GM12891 (cell line): ENCODE results near the gene NTNG1.

Source experiments
- POLR2A ChIP-seq: IDR thresholded peaks from 2 replicates; pipeline ENCODE4 v1.6.1; 2011; ENCODE audit warnings: low read depth, low read length, control low read depth
- POLR2AphosphoS5 ChIP-seq: IDR thresholded peaks from 2 replicates; pipeline ENCODE4 v1.6.1; 2011; ENCODE audit warnings: low read depth, low read length, control low read depth
- TAF1 ChIP-seq: IDR thresholded peaks from 2 replicates; pipeline ENCODE4 v1.6.1; 2011; ENCODE audit warnings: low read depth, low read length, control low read depth

GRCh38 chr1:107352850-107353249, 212.0 kb downstream of the NTNG1 start:
- TF ChIP-seq POLR2A = no peak
- TF ChIP-seq POLR2AphosphoS5 = no peak
- TF ChIP-seq TAF1 = no peak
